HG03066 (cell line): Measurements from ENCODE around the gene HORMAD1.
"Not testable (repeated sequence)": the region's sequence is repeated elsewhere in the genome, so short reads cannot be mapped to it uniquely, and the experiment has no call there.

ENCODE experiments used
- ATAC-seq: cut with Tn5 transposase; IDR thresholded peaks from one replicate; pipeline ENCODE4 v1.9.1; 2021; ENCODE audit warnings: low read depth; ENCODE audit not compliant: unreplicated experiment

The HORMAD1 gene, protein sequence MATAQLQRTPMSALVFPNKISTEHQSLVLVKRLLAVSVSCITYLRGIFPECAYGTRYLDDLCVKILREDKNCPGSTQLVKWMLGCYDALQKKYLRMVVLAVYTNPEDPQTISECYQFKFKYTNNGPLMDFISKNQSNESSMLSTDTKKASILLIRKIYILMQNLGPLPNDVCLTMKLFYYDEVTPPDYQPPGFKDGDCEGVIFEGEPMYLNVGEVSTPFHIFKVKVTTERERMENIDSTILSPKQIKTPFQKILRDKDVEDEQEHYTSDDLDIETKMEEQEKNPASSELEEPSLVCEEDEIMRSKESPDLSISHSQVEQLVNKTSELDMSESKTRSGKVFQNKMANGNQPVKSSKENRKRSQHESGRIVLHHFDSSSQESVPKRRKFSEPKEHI

DNA sequence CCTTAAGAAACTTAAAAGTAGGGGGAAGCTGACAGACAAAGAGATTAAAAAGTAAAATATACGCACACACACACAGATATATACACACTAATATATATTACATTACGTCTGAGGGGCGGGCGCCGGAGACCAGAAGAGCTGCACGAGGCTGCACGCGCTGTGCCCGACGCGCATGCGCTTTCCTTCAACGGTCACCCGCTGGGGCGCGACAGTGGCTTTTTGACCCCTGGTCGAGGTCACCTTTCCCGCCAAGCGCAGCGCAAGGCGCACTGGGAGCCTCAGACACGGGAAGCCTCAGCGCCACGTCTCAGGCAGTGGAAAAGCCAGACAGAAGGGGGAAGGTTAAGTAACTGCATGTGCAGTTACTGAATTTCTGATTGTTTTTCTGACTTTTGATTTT lies at the start of gene HORMAD1:
HORMAD1 (minus strand) TSS at position 193 of the 400 bp plus-strand sequence. CDS start 1,390 bp downstream, outside the sequence.
- ATAC-seq, result no peak

DNA sequence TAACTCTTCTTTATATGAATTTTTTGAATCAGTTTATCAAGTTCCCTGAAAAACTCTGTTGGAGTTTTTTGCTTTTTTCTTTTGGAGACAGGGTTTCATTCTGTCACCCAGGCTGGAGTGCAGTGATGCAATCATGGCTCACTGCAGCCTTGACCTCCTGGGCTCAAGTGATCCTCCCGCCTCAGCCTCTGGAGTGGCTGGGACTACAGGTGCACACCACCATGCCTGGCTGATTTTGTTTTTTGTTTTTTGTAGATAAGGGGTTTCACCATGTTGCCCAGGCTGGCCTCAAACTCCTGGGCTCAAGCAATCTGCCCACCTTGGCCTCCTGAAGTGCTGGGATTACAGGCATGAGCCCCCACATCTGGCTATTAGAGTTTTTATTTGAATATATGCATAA lies 47.0 kb upstream of the HORMAD1 start:
- not testable (repeated sequence) for ATAC-seq

DNA sequence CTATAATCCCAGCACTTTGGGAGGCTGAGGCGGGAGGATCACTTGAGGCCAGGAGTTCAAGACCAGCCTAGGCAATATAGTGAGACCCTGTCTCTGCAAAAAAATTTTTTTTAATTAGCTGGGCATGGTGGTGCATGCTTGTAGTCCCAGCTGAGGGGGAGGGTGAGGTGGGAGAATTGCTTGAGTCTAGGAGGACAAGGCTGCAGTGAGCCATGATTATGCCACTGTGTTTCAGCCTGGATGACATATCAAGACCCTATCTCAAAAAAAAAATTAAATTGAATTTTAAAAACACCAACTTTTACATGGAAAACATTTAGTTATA lies 45.2 kb upstream of the HORMAD1 start:
- peak; percentile 17 for ATAC-seq

DNA sequence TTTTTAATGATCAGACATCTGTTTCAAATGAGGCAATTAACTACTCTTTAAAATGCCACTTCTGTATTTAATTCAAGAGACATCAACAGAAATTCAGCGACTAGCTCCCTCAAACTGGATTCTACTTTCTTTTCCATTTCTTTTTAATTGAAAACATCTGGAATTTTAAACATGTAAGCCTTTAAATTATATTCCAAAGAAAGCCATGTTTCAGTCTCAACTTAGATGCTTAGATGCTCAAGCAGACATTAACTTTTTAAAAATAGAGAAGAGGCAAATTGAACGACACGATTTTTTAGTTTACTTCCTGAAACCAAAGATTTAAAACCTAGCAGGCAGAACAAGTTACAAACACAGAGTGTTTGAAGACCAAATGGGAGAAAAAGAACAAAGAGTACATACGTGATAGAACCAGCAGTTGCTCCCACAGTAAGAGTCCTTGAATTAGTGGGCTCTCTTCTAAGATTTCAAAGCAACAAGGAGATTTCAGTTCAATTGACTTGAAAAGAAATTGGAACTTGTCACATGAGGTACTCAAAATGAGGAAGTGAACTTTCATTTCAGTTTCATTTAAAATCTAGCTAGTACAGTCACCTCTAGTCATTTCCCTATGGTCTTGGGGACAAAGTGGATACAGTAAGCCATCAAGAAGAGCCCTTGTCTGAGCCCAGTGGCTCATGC lies 44.7 kb upstream of the HORMAD1 start, which contains the start of gene CTSS:
CTSS (minus strand) TSS at position 483 of the 681 bp plus-strand sequence. CDS start 1,015 bp downstream, outside the sequence.
- ATAC-seq, result peak; percentile 96

DNA sequence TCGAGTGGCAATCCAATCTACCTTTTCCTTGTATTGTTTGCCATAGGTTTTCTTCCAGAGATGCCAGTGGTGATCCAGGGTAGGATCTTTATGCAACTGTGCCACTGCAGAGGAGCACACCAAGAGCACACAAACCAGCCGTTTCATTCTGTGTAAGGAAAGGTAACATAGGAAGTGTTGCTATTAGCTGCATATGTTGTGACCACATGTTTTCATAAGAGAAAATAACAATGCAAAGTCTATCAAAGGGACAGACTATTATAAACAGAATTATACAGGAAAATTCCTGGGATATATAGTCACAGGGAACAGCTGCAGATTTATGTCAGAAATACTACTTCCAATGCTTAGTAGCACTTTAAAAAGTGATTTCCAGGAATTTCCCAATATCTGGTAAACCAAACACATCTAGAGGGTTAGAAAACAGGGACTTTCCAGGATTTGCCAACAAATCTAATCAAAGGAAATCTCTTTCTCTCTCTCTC lies 44.0 kb upstream of the HORMAD1 start:
- ATAC-seq, result no peak

DNA sequence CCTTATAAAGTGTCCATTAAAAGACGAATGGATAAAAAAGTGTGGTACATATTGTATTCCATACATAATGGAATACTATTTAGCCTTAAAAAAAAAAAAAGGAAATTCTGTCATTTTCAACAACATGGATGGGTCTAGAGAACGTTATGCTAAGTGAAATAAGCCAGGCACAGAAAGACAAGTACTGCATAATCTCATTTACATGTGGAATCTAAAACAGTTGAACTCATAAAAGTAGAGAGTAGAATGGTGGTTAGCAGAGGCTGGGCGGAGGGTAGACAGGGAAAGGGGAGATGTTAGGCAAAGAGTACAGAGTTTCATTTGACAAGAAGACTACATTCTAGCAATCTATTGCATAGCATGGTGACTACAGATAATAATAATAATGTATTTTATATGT lies 42.3 kb upstream of the HORMAD1 start:
- ATAC-seq, result no peak

DNA sequence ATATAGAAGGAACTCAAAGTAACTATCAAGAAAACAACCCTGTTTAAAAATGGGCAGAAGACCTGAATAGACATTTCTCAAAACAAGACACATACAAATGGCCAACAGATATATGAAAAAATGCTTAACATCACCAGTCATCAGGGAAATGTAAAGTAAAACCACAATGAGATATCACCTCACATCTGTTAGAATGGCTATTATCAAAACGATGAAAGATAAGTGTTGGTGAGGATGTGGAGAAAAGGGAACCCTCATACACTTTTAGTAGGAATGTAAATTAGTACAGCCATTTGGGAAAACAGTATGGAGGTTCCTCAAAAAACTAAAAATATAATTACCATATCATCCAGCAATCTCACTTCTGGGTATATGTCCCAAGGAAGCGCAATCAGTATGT lies 41.9 kb upstream of the HORMAD1 start:
- ATAC-seq, result no peak

DNA sequence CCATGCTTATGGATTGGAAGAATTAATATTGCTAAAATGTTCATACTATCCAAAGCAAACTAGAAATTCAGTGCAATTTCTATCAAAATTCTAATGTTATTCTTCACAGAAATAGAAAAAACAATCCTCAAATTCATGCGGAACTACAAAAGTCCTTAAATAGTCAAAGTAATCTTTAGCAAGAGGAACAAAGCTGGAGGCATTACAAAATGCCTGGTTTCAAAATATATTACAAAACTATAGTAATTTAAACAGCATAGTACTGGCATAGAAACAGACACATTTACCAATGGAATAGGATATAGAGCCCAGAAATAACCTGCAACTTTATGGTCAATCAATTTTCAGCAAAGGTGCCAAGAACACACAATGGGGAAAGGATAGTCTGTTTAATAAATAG lies 41.1 kb upstream of the HORMAD1 start:
- ATAC-seq, result no peak

DNA sequence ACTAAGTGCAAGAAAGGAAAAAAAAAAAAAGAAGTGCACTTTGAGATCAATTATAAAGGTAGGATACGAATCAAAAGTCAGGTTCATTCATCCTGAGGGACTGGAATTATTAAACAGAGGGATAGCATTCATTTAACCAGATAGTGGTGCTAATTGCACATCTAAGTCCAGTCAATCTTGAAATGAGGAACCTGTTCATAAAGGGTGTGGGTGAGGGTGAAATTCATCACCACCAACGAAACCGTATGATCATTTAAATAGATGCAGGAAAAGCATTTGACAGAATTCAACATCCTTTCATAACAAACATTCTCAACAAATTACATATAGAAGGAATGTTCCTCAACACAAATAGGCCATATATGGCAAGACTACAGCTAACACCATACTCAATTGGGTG lies 39.3 kb upstream of the HORMAD1 start:
- no peak for ATAC-seq

DNA sequence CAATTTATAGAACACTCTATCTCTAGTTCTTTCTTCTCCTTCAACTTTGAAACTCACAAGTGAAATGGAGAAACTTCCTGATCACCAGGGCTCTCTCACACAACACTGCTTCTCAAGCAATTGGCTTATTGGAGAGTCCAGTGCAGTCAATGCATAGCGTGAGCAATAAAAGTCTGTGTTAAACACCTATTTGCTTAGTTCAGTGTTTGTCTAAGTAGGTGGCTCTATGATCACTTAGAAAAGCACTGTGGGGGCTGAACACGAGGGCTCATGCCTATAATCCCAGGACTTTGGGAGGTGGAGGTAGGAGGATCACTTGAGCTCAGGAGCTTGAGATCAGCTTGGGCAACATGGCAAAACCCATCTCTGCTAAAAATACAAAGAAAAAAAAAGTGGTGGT lies 32.7 kb upstream of the HORMAD1 start:
- no peak for ATAC-seq

DNA sequence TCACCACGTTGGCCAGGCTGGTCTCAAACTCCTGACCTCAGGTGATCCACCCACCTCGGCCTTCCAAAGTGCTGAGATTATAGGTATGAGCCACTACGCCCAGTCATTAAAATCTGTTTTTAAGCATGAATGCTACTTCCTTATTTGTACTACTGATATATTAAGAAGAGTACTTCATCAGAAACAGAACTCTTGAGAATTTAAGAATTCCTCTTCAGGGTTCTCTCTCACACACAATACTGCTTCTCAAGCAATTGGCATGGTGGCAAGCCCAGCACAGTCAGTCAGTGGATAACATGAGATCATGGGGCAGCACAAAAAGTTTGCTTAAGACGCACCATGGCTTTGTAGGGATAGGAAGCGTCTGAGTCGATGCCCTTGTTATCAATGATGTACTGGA lies 30.7 kb upstream of the HORMAD1 start:
- no peak for ATAC-seq

DNA sequence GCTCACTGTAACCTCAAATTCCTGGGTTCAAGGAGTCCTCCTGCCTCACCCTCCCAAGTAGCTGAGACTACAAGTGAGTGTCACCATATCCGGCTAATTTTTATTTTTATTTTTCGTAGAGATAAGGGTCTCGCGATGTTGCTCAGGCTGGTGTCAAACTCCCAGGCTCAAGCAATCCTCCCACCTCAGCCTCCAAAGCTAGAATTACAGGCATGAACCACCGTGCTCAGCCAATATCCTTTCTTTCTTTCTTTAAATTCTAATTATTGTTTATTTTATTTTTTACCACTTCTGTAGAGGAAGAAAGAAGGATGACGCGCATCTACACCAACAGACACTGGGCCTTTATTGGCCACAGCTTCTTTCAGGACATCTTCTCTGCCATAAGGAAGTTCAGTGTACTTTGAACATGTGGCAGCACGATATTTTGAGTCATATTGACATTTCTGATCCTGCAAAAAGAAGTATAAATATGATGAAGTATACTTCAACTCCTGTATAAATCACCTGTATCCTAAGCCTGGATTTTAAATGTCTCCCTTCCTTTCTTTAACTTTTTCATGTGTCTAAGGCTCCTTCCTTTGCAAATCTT lies 29.1 kb upstream of the HORMAD1 start:
- no peak for ATAC-seq

DNA sequence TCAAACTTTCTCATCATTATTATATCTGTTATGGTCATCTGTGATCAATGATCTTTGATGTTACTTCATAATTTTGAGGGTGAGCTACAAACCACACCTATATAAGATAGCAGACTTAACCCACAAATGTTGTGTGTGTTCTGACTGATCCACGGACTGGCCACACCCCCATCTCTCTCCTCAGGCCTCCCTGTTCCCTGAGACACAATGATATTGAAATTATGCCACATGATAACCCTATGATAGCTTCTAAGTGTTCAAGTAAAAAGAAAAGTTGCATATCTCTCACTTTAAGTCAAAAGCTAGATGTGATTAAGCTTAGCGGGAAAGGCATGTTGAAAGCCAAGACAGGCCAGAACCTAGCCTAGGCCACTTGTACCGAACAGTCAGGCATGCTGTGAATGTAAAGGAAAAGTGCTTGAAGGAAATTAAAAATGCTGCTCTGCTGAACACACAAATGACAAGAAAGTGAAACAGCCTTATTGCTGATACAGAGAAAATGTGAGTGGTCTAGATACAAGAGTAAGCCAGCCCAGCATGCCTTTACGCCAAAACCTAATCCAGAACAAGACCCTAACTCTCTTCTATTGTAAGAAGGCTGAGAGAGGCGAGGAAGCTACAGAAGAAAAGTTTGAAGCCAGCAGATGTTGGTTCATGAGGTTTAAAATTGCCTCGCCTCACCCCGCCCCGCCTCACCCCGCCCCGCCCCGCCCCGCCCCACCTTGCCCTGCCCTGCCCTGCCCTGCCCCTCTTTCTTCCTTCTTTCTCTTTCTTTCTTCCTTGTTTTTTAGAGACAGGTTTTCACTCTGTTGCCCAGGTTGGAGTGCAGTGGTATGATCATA lies 28.4 kb upstream of the HORMAD1 start:
- no peak for ATAC-seq

DNA sequence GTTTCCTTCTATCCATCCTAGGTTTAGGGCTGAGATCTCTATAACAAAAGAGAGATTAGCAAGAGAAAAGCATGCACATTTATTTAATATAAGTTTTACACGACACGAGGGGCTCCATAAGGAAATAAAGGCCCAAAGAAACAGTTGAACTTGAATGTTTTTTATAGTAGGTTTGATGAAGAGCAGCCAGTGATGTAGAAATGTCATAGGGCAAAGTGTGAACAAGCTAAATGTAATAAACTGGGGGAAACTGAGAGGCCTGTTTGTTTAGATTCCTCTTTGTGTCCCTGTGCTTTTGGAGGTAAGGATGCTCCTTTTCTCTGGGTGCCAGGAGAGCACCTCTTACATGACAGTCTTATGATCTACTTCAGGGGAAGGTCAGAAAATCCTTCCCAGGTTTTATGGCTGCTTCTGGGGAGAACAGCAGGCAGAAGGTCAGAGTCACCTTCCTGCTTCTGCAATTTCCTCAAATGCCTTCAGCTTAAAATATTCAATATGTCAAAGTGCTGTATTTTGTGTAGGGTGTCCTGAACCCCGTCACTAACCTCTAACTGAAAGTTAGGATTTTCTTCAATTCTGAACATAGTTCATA lies 9.5 kb upstream of the HORMAD1 start:
- ATAC-seq, result no peak

DNA sequence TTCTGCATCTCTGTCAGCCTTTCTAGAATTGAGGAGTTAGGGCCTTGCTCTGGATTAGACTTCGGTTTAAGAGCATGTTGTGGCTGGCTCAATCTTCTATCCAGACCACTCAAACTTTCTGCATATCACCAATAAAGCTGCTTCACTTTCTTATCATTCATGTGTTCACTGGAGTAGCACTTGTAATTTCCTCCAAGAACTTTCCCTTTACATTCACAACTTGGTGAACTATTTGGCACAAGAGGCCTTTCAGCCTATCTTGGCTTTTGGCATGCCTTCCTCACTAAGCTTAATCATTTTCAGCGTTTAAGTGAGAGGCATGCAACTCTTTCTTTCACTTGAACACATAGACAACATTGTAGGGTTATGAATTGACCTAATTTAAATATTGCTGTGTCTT lies 3.6 kb upstream of the HORMAD1 start:
- ATAC-seq, result no peak

DNA sequence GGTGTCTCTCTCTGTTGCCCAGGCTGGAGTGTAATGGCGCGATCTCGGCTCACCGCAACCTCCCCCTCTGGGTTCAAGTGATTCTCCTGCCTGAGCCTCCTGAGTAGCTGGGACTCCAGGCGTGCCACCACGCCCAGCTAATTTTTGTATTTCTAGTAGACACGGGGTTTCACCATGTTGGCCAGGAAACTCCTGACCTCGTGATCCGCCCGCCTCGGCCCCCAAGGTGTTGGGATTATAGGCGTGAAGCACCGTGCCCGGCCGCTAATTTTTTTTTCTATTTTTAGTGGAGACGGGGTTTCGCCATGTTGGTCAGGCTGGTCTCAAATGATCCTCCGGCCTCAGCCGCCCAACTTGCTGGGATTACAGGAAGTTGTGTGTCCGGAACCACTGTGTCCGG lies 597 bp downstream of the HORMAD1 start:
- ATAC-seq, result no peak

DNA sequence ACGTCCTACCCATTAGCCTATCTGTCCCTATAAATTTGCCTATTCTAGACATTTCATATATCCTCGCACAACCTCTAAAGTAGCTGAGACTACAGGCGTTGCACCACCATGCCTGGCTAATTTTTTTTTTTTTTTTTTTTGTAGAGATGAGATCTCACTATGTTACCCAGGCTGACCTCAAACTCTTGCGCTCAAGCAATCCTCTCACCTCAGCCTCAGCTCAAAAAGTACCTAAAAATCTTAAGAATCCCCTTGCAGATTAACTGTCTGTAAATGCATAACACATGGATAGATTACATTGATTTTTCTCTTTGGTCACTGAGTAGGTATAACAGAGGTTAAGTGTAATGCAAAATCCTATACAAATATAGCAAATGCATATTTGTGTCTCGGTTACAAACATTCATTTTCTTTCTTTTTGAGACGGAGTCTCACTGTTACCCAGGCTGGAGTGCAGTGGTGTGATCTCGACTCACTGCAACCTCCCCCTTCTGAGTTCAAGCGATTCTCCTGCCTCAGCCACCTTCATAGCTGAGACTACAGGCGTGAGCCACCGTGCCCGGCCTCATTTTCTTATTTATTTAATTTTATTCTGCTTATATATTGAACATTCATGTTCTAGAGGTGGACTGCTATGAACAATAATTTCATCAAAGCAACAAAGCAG lies 2.3 kb downstream of the HORMAD1 start:
- no peak for ATAC-seq

DNA sequence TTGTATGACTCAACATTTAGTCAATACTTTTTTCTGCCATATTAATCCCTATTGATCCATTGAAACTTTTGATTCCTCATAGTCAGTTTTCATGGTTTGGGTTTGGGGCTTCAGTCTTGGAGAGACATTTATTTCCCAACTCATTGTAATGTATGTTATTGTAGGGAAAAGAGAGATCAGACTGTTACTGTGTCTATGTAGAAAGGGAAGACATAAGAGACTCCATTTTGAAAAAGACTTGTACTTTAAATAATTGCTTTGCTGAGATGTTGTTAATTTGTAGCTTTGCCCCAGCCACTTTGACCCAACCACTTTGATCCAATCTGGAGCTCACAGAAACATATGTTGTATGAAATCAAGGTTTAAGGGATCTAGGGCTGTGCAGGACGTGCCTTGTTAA lies 11.7 kb downstream of the HORMAD1 start:
- not testable (repeated sequence) for ATAC-seq

DNA sequence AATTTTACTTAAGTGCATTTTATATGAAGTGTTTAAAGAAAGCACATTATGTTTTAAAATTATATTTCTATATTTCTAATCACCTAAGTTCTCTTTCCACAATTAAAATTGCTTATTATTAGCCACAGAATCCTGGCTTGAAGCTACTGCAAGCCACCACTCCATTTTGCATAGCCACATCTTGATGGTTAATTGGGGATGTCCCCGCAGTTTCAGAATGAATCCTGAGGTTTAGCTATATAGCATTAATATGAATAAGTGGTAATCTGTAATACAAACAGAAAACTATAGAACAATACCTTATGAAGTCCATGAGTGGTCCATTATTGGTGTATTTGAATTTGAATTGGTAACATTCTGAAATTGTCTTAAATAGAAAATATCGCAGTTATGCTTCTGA lies 12.1 kb downstream of the HORMAD1 start:
- ATAC-seq, result no peak

DNA sequence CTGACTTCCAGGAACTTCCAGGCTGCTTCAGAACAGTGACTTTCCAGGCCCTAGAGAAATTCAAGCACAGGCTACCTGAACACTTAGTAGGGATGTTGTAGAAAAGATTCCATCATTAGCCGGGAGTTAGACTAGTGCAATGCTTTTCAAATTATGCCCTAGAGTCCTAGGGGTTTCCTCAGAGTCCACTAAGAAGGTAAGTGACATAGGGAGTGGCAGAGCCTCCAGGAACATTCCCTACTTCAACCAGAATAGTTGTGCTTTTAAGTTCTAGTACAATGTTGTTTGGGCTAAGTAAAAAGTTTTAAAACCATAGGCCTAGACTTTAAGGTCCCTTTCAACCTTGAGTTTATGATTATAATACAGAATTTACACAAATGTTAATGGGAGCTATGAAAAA lies 14.6 kb downstream of the HORMAD1 start:
- no peak for ATAC-seq
